HL-60 (cell line): ENCODE data around the gene CCP110.

Experiments used
- GABPA ChIP-seq: IDR thresholded peaks from 2 replicates; pipeline ENCODE4 v1.6.1; 2012; ENCODE audit warnings: low read depth
- POLR2AphosphoS5 ChIP-seq: IDR thresholded peaks from 2 replicates; pipeline ENCODE4 v1.6.1; 2012; ENCODE audit warnings: low read depth
- SPI1 ChIP-seq: IDR thresholded peaks from 2 replicates; pipeline ENCODE4 v1.6.1; 2012; ENCODE audit warnings: low read depth, mild to moderate bottlenecking, borderline replicate concordance
- TF ChIP-seq, protein P1 (sequence below): IDR thresholded peaks from one replicate; pipeline ENCODE4 v1.5.1; 2011; ENCODE audit warnings: low read length, control low read depth, inconsistent platforms; ENCODE audit not compliant: insufficient read depth
- TF ChIP-seq, protein P2 (sequence below): IDR thresholded peaks from 2 replicates; pipeline ENCODE4 v1.6.1; 2012; ENCODE audit warnings: low read depth; ENCODE audit not compliant: insufficient replicate concordance

DNA sequence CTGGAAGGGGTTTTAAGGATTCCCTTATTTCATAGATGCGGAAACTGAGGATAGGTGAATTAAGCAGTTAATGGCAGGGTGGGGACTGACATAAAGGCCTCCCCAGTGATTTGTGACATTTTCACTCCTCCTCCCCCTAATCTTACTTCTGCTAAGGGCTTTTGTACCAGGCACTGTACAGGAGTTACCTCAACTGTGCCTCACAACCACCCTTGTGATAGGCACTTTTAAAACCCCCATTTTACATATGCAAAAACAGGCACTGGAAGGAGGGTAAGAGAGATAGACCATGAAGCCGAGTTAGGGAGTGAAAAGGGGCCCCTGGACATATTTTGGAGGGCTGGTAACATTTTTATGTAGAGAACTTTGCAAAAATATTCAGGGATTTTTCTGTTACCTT, 982 bp upstream of the CCP110 start:
- TF ChIP-seq, protein P1, sequence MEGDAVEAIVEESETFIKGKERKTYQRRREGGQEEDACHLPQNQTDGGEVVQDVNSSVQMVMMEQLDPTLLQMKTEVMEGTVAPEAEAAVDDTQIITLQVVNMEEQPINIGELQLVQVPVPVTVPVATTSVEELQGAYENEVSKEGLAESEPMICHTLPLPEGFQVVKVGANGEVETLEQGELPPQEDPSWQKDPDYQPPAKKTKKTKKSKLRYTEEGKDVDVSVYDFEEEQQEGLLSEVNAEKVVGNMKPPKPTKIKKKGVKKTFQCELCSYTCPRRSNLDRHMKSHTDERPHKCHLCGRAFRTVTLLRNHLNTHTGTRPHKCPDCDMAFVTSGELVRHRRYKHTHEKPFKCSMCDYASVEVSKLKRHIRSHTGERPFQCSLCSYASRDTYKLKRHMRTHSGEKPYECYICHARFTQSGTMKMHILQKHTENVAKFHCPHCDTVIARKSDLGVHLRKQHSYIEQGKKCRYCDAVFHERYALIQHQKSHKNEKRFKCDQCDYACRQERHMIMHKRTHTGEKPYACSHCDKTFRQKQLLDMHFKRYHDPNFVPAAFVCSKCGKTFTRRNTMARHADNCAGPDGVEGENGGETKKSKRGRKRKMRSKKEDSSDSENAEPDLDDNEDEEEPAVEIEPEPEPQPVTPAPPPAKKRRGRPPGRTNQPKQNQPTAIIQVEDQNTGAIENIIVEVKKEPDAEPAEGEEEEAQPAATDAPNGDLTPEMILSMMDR: no peak
- TF ChIP-seq POLR2AphosphoS5: no peak
- TF ChIP-seq, protein P2, sequence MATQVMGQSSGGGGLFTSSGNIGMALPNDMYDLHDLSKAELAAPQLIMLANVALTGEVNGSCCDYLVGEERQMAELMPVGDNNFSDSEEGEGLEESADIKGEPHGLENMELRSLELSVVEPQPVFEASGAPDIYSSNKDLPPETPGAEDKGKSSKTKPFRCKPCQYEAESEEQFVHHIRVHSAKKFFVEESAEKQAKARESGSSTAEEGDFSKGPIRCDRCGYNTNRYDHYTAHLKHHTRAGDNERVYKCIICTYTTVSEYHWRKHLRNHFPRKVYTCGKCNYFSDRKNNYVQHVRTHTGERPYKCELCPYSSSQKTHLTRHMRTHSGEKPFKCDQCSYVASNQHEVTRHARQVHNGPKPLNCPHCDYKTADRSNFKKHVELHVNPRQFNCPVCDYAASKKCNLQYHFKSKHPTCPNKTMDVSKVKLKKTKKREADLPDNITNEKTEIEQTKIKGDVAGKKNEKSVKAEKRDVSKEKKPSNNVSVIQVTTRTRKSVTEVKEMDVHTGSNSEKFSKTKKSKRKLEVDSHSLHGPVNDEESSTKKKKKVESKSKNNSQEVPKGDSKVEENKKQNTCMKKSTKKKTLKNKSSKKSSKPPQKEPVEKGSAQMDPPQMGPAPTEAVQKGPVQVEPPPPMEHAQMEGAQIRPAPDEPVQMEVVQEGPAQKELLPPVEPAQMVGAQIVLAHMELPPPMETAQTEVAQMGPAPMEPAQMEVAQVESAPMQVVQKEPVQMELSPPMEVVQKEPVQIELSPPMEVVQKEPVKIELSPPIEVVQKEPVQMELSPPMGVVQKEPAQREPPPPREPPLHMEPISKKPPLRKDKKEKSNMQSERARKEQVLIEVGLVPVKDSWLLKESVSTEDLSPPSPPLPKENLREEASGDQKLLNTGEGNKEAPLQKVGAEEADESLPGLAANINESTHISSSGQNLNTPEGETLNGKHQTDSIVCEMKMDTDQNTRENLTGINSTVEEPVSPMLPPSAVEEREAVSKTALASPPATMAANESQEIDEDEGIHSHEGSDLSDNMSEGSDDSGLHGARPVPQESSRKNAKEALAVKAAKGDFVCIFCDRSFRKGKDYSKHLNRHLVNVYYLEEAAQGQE: no peak
- TF ChIP-seq GABPA: no peak
- TF ChIP-seq SPI1: no peak
